NCI-H1417 treated with DMSO at 0.1 percent for 48 hours (cell line): Measurements from ENCODE around the gene COA4.

Source experiments
- DNase-seq: peaks from one replicate; lab custom pipeline; 2025; lab: John Stamatoyannopoulos, UW

COA4 gene

GRCh38 chr11:73862986-73863385, 13.7 kb downstream of the COA4 start:
- DNase-seq = no peak

- no peak for DNase-seq
Observed at GRCh38 chr11:73860202-73860601, 16.4 kb downstream of the COA4 start.

GRCh38 chr11:73859671-73860070, 17.0 kb downstream of the COA4 start:
- DNase-seq = no peak

GRCh38 chr11:73856031-73856567, 20.5 kb downstream of the COA4 start:
- peak; percentile 7 for DNase-seq

GRCh38 chr11:73854680-73855079, 22.0 kb downstream of the COA4 start:
- DNase-seq = no peak

- DNase-seq = no peak
Observed at GRCh38 chr11:73852049-73852448, 24.6 kb downstream of the COA4 start.

- no peak for DNase-seq
Observed at GRCh38 chr11:73851046-73851764, 25.4 kb downstream of the COA4 start.

GRCh38 chr11:73839123-73839457, 37.6 kb downstream of the COA4 start:
- DNase-seq = no peak

- no peak for DNase-seq
Observed at GRCh38 chr11:73838443-73839122, 38.1 kb downstream of the COA4 start.

GRCh38 chr11:73833067-73833466, 43.6 kb downstream of the COA4 start:
- no peak for DNase-seq

GRCh38 chr11:73830261-73830660, 46.4 kb downstream of the COA4 start:
- no peak for DNase-seq
